Measurements from ENCODE around the gene KMT5B. TPM values are rescaled to one million over a fixed set of nuclear protein-coding genes. Genes with fewer than 3 reads are reported as not detected.
"Not testable (repeated sequence)": the region's sequence is repeated elsewhere in the genome, so short reads cannot be mapped to it uniquely, and the experiment has no call there.

The KMT5B gene
- total RNA-seq, 1 donor from 2014 or later = 64.7 TPM

DNA sequence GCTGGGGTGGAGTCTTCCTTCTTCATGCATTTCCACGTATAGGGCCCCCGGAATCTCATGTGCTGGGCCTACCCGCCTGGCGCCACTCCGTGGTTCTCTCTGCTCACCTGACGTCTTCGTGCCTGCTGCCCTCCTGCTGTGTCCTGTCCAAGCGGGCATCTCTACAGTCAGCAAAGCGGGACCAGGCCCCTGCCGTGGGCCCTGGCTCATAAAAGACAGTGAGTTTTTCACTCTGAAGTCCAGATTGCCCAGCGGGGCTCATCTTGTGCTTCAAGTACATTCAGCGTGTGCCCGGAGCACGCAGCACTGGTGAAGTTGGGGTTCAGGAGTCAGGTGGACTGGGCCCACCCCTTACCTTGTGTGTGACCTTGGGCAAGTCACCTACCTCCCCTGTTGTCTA, 41.3 kb upstream of the KMT5B start:
- Mint-ChIP-seq H3K27me3 (ENCODE audit: low read depth) (no peaks in the 10 kb centered on the region), H3K27ac (no peak overlapping the region), H3K4me1 (peaks cover 16% of the 10 kb centered on the region), H3K9me3 (peaks cover 8% of the 10 kb centered on the region), H3K36me3 (no peaks in the 10 kb centered on the region), H3K4me3 (no peak overlapping the region)
- no peak for DNase-seq (ENCODE audit: low spot score in 2 of 2, unreplicated experiment in 2 of 2)
- TF ChIP-seq, protein P1, sequence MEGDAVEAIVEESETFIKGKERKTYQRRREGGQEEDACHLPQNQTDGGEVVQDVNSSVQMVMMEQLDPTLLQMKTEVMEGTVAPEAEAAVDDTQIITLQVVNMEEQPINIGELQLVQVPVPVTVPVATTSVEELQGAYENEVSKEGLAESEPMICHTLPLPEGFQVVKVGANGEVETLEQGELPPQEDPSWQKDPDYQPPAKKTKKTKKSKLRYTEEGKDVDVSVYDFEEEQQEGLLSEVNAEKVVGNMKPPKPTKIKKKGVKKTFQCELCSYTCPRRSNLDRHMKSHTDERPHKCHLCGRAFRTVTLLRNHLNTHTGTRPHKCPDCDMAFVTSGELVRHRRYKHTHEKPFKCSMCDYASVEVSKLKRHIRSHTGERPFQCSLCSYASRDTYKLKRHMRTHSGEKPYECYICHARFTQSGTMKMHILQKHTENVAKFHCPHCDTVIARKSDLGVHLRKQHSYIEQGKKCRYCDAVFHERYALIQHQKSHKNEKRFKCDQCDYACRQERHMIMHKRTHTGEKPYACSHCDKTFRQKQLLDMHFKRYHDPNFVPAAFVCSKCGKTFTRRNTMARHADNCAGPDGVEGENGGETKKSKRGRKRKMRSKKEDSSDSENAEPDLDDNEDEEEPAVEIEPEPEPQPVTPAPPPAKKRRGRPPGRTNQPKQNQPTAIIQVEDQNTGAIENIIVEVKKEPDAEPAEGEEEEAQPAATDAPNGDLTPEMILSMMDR (IDR thresholded peaks at IDR 0.05; ENCODE audit: unreplicated experiment) = no peak

DNA sequence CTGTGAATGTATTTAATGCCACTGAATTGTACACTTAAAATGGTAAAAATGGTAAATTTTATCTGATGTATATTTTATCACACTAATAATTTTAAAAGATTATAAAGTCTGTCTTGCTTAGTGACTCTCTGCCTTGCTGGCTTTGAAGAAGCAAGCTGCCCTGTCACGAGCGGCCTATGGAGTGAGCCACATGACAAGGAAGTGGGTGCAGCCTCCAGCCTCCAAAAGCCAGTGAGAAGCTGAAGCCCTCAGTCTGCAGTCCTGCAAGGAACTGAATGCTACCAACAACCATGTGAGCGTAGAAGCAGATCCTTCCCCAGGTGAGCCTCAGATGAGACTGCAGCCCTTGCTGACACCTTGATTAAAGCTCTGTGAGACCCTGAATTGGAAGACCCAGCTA, 38.7 kb upstream of the KMT5B start:
- Mint-ChIP-seq H3K27me3 (ENCODE audit: low read depth) (no peaks in the 10 kb centered on the region), H3K36me3 (no peaks in the 10 kb centered on the region), H3K4me3 (no peak overlapping the region), H3K4me1 (peaks cover 12% of the 10 kb centered on the region), H3K9me3 (peaks cover 9% of the 10 kb centered on the region), H3K27ac (no peak overlapping the region)
- TF ChIP-seq, protein P1 (IDR thresholded peaks at IDR 0.05; ENCODE audit: unreplicated experiment) = no peak
- DNase-seq (ENCODE audit: low spot score in 2 of 2, unreplicated experiment in 2 of 2) = no peak

DNA sequence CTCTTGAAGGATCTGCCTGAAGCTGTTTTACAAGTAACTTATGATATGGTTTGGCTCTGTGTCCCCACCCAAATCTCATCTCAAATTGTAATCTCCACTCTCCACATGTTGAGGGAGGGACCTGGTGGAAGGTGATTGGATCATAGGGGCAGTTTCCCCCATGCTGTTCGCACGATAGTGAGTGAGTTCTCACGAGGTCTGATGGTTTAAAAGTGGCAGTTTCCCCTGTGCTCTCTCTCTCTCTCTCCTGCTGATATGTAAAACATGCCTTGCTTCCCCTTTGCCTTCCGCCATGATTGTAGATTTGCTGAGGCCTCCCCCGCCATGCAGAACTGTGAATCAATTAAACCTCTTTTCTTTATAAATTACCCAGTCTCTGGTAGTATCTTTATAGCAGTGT, 31.8 kb upstream of the KMT5B start:
- H3K4me3 Mint-ChIP-seq; H3K27ac Mint-ChIP-seq; H3K36me3 Mint-ChIP-seq; DNase-seq (ENCODE audit: low spot score in 2 of 2, unreplicated experiment in 2 of 2); H3K4me1 Mint-ChIP-seq; H3K27me3 Mint-ChIP-seq (ENCODE audit: low read depth): not testable (repeated sequence)
- peaks cover 12% of the 10 kb centered on the region for H3K9me3 Mint-ChIP-seq

DNA sequence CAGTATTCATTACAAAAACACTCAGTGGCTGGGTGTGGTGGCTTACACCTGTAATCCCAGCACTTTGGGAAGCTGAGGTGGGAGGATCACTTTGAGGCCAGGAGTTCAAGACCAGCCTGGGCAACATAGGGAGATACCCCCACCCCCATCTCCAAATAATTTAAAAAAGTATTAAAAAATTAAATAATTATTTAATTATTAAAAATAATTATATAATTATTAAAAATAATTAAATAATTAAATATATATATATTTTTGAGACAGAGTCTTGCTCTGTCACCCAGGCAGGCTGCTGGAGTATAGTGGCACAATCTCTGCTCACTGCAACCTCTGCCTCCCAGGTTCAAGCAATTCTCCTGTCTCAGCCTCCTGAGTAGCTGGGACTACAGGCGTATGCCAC, 30.8 kb upstream of the KMT5B start:
- DNase-seq (ENCODE audit: low spot score in 2 of 2, unreplicated experiment in 2 of 2); H3K27me3 Mint-ChIP-seq (ENCODE audit: low read depth); H3K4me1 Mint-ChIP-seq; H3K4me3 Mint-ChIP-seq; H3K27ac Mint-ChIP-seq; H3K9me3 Mint-ChIP-seq; H3K36me3 Mint-ChIP-seq: not testable (repeated sequence)

DNA sequence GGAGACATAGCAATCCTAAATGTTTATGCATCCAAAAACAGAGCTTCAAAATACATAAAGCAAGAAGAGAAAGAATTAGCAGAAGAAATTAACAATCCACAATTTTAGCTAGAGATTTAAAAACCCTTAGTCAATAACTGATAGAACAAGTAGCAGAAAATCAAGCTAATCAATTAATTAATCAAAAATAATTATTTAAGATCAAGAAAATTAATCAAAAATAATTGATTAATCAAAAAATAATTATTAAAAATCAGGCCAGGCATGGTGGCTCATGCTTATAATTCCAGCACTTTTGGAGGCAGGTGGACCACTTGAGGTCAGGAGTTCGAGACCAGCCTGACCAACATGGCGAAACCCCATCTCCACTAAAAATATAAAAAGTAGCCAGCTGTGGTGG, 29.5 kb upstream of the KMT5B start:
- Mint-ChIP-seq H3K9me3 (peaks cover 6% of the 10 kb centered on the region), H3K27me3 (ENCODE audit: low read depth) (peaks cover 1% of the 10 kb centered on the region), H3K4me3 (no peak overlapping the region), H3K36me3 (peaks cover 2% of the 10 kb centered on the region), H3K4me1 (no peaks in the 10 kb centered on the region), H3K27ac (no peak overlapping the region)
- DNase-seq (ENCODE audit: low spot score in 2 of 2, unreplicated experiment in 2 of 2) = no peak
- TF ChIP-seq, protein P1 (IDR thresholded peaks at IDR 0.05; ENCODE audit: unreplicated experiment) = no peak

DNA sequence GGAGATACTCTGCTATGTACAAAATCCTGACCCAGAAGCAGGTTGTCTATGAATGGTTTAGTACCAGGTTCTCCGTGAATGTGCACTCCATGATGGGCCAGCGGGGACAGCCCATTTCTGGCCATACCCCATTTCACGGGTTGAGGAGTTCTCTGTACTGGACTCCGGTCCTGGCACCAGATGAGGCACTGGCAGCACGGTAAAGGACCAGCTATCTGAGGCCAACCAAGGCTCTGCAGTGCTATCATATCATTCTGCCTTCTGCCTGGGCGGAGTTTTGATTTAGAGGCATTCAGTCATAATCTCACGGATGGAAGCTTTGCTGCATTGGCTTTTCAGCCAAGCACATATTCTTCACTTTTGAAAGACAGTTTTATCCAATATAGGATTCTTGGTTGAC, 18.5 kb upstream of the KMT5B start:
- Mint-ChIP-seq H3K9me3 (peaks cover 22% of the 10 kb centered on the region), H3K4me1 (no peaks in the 10 kb centered on the region), H3K27ac (no peak overlapping the region), H3K36me3 (no peaks in the 10 kb centered on the region), H3K4me3 (no peak overlapping the region), H3K27me3 (ENCODE audit: low read depth) (no peaks in the 10 kb centered on the region)
- DNase-seq (ENCODE audit: low spot score in 2 of 2, unreplicated experiment in 2 of 2) = no peak
- TF ChIP-seq, protein P1 (IDR thresholded peaks at IDR 0.05; ENCODE audit: unreplicated experiment) = no peak

DNA sequence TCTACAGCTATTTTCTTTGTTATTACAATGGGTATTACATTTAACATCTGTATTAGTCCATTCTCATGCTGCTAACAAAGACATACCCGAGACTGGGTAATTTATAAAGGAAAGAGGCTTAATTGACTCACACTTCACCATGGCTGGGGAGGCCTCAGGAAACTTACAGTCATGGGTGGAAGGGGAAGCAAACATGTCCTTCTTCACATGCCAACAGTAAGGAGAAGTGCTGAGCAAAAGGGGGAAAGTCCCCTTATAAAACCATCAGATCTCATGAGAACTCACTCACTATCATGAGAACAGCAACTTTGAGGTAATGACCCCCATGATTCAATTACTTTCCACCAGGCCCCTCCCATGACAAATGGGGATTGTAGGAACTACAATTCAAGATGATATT, 16.5 kb upstream of the KMT5B start:
- Mint-ChIP-seq H3K9me3 (peaks cover 22% of the 10 kb centered on the region), H3K4me3 (no peak overlapping the region), H3K36me3 (no peaks in the 10 kb centered on the region), H3K4me1 (no peaks in the 10 kb centered on the region), H3K27ac (no peak overlapping the region), H3K27me3 (ENCODE audit: low read depth) (peaks cover 3% of the 10 kb centered on the region)
- no peak for DNase-seq (ENCODE audit: low spot score in 2 of 2, unreplicated experiment in 2 of 2)
- TF ChIP-seq, protein P1 (IDR thresholded peaks at IDR 0.05; ENCODE audit: unreplicated experiment) = no peak

Data from mesothelial cell of epicardium (in vitro differentiated cells).